IMR-90 (cell line): Measurements from ENCODE around the gene LMX1A. TPM values are rescaled to one million over a fixed set of nuclear protein-coding genes. Genes with fewer than 3 reads are reported as not detected.

ENCODE experiments used
- ATAC-seq: fragments of 200-7000 bp; cut with Tn5 transposase; 2 replicates; pipeline ENCODE4 v1.9.1; 2020; ENCODE audit warnings: low read depth, mild to moderate bottlenecking, moderate library complexity
- BruUV-seq: library from RNA; stranded (reverse); fragments of 400-500 nt; replicated peaks from 2 replicates; lab custom pipeline; 2021; lab: Mats Ljungman, UMichigan
- CTCF ChIA-PET: fragments of 300-600 bp; formaldehyde crosslinking; extraction: SDS; loops from one replicate; lab custom pipeline; 2021; ENCODE audit warnings: antibody characterized with exemption; lab: Yijun Ruan, JAX
- POLR2A ChIA-PET: fragments of 300-600 bp; sonication (Branson Sonifier 250); formaldehyde crosslinking; loops from one replicate; lab custom pipeline; 2022; ENCODE audit warnings: antibody characterized with exemption; ENCODE audit not compliant: unreplicated experiment; lab: Charles Lee
- DNase-seq: peaks from one replicate; pipeline ENCODE4 v3.0.0; 2013
- H2AFZ ChIP-seq: replicated peaks from 2 replicates; pipeline ENCODE3; 2013; ENCODE audit warnings: low read length, mild to moderate bottlenecking; ENCODE audit not compliant: poor library complexity
- H2AK5ac ChIP-seq: 2 replicates; pipeline ENCODE4 v1.6.1; 2013; ENCODE audit warnings: low read depth, low read length, inconsistent platforms
- H2AK9ac ChIP-seq: replicated peaks from 2 replicates; pipeline ENCODE3; 2013; ENCODE audit warnings: mild to moderate bottlenecking, low read depth, low read length, moderate library complexity; ENCODE audit not compliant: poor library complexity
- H2BK120ac ChIP-seq: 2 replicates; pipeline ENCODE4 v1.6.1; 2013; ENCODE audit warnings: low read depth, low read length, inconsistent platforms
- H2BK15ac ChIP-seq: 3 replicates; pipeline ENCODE4 v1.6.1; 2013; ENCODE audit warnings: low read depth, low read length, inconsistent platforms
- H2BK20ac ChIP-seq: 2 replicates; pipeline ENCODE4 v1.6.1; 2013; ENCODE audit warnings: low read depth, mild to moderate bottlenecking, inconsistent platforms, low read length, moderate library complexity
- H2BK5ac ChIP-seq: 2 replicates; pipeline ENCODE4 v1.6.1; 2013; ENCODE audit warnings: mild to moderate bottlenecking, low read depth, low read length, inconsistent platforms; ENCODE audit not compliant: poor library complexity, severe bottlenecking
- H3K14ac ChIP-seq: replicated peaks from 2 replicates; pipeline ENCODE4 v1.6.1; 2013; ENCODE audit warnings: low read depth, low read length, inconsistent platforms
- H3K18ac ChIP-seq: 2 replicates; pipeline ENCODE4 v1.6.1; 2013; ENCODE audit warnings: low read depth, low read length, control low read depth
- H3K23ac ChIP-seq: 2 replicates; pipeline ENCODE4 v1.6.1; 2013; ENCODE audit warnings: low read depth, low read length, inconsistent platforms
- H3K27ac ChIP-seq: 2 replicates; pipeline ENCODE4 v1.5.1; 2013; ENCODE audit warnings: mild to moderate bottlenecking, control low read depth, low read length; ENCODE audit not compliant: insufficient read depth
- H3K27me3 ChIP-seq: 2 replicates; pipeline ENCODE4 v1.6.1; 2013; ENCODE audit warnings: low read length; ENCODE audit not compliant: control insufficient read depth, insufficient read depth
- H3K36me3 ChIP-seq: 2 replicates; pipeline ENCODE4 v1.6.1; 2013; ENCODE audit warnings: low read length, mixed read lengths; ENCODE audit not compliant: control insufficient read depth, insufficient read depth
- H3K4ac ChIP-seq: 2 replicates; pipeline ENCODE4 v1.6.1; 2013; ENCODE audit warnings: low read depth, low read length, inconsistent platforms
- H3K4me1 ChIP-seq: 2 replicates; pipeline ENCODE4 v1.6.1; 2013; ENCODE audit warnings: low read length, mixed read lengths; ENCODE audit not compliant: control insufficient read depth, insufficient read depth
- H3K4me2 ChIP-seq: 2 replicates; pipeline ENCODE4 v1.6.1; 2013; ENCODE audit warnings: low read depth, mild to moderate bottlenecking, control low read depth, low read length, moderate library complexity
- H3K4me3 ChIP-seq: 2 replicates; pipeline ENCODE4 v1.5.1; 2013; ENCODE audit warnings: low read depth, mild to moderate bottlenecking, control low read depth, low read length, moderate library complexity; ENCODE audit not compliant: insufficient read depth
- H3K56ac ChIP-seq: 2 replicates; pipeline ENCODE4 v1.6.1; 2013; ENCODE audit warnings: low read length, inconsistent platforms; ENCODE audit not compliant: insufficient read depth; ENCODE audit errors: extremely low read depth
- H3K79me1 ChIP-seq, 2 experiments: 2 replicates each; pipeline ENCODE4 v1.6.1; 2013; ENCODE audit warnings: low read length in 2 of 2, inconsistent platforms in 1 of 2, low read depth in 1 of 2
- H3K9ac ChIP-seq: 2 replicates; pipeline ENCODE4 v1.6.1; 2013; ENCODE audit warnings: low read depth, low read length, control low read depth
- H3K9me1 ChIP-seq: 2 replicates; pipeline ENCODE4 v1.6.1; 2013; ENCODE audit warnings: low read length, inconsistent platforms; ENCODE audit not compliant: insufficient read depth
- H3K9me3 ChIP-seq: 2 replicates; pipeline ENCODE4 v1.6.1; 2013; ENCODE audit warnings: low read length; ENCODE audit not compliant: control insufficient read depth, insufficient read depth
- H4K20me1 ChIP-seq: 2 replicates; pipeline ENCODE4 v1.6.1; 2013; ENCODE audit warnings: low read length, inconsistent platforms; ENCODE audit not compliant: insufficient read depth
- H4K5ac ChIP-seq: 2 replicates; pipeline ENCODE4 v1.6.1; 2013; ENCODE audit warnings: mild to moderate bottlenecking, low read depth, low read length, control low read depth
- H4K8ac ChIP-seq, 2 experiments: 2 replicates each; pipeline ENCODE4 v1.6.1; 2013; ENCODE audit warnings: low read depth in 2 of 2, low read length in 2 of 2, control low read depth in 1 of 2, inconsistent platforms in 1 of 2
- H4K91ac ChIP-seq: 2 replicates; pipeline ENCODE4 v1.6.1; 2013; ENCODE audit warnings: low read depth, low read length, inconsistent platforms; ENCODE audit not compliant: insufficient read depth
- CHD1 ChIP-seq: IDR thresholded peaks from 2 replicates; pipeline ENCODE4 v1.6.1; 2012; ENCODE audit warnings: low read depth, low read length, improper control_type of control experiment
- CTCF ChIP-seq: conservative IDR thresholded peaks from 2 replicates; pipeline ENCODE4 v1.5.1; 2012; ENCODE audit warnings: mild to moderate bottlenecking, low read depth, low read length, improper control_type of control experiment
- FOS ChIP-seq: fragments of 150-350 bp; IDR thresholded peaks from 2 replicates; pipeline ENCODE4 v1.6.1; 2016; ENCODE audit warnings: low read depth, low read length
- MAFK ChIP-seq: IDR thresholded peaks from 2 replicates; pipeline ENCODE4 v1.6.1; 2012; ENCODE audit warnings: low read depth, low read length, improper control_type of control experiment
- MAZ ChIP-seq: IDR thresholded peaks from 2 replicates; pipeline ENCODE4 v1.6.1; 2012; ENCODE audit warnings: low read depth, mild to moderate bottlenecking, low read length, improper control_type of control experiment, moderate library complexity, borderline replicate concordance
- MXI1 ChIP-seq: IDR thresholded peaks from 2 replicates; pipeline ENCODE4 v1.6.1; 2012; ENCODE audit warnings: low read depth, mild to moderate bottlenecking, low read length, moderate library complexity, borderline replicate concordance
- NFE2L2 ChIP-seq: fragments of 150-350 bp; IDR thresholded peaks from 2 replicates; pipeline ENCODE4 v1.6.1; 2016; ENCODE audit warnings: low read depth, mild to moderate bottlenecking, low read length
- RAD21 ChIP-seq: IDR thresholded peaks from 2 replicates; pipeline ENCODE4 v1.6.1; 2012; ENCODE audit warnings: low read length, improper control_type of control experiment
- RCOR1 ChIP-seq: IDR thresholded peaks from 2 replicates; pipeline ENCODE4 v1.6.1; 2012; ENCODE audit warnings: mild to moderate bottlenecking, low read length, improper control_type of control experiment; ENCODE audit not compliant: insufficient replicate concordance
- SMC3 ChIP-seq: fragments of 150-350 bp; IDR thresholded peaks from 2 replicates; pipeline ENCODE4 v1.6.1; 2016; ENCODE audit warnings: low read depth, mild to moderate bottlenecking, antibody characterized with exemption, low read length, moderate library complexity
- USF2 ChIP-seq: fragments of 150-350 bp; IDR thresholded peaks from 2 replicates; pipeline ENCODE4 v1.6.1; 2017; ENCODE audit warnings: mild to moderate bottlenecking, antibody characterized with exemption, low read length, low read depth
- WGBS, 2 experiments: methylation state at CpG; one replicate each; pipeline versions ENCODE4 v1.1.5 to v1.1.7; 2013; ENCODE audit warnings: missing lambda C conversion rate in 2 of 2; ENCODE audit not compliant: insufficient read length in 1 of 2; ENCODE audit errors: extremely low coverage in 2 of 2; 5-methylcytosine and 5-hydroxymethylcytosine counted together
- dilution Hi-C: fragments of 300-500 bp; cut with HindIII; formaldehyde crosslinking; loops from one replicate; pipeline ENCODE4 v1.14.3; 2018; ENCODE audit warnings: low sequenced_read_pairs; ENCODE audit not compliant: unreplicated experiment
- in situ Hi-C: fragments of 300-500 bp; cut with MboI; formaldehyde crosslinking; loops from 3 replicates; pipeline ENCODE4 v1.14.3; 2019; ENCODE audit warnings: low sequenced_read_pairs, inconsistent platforms, mixed read lengths
- intact Hi-C: fragments of 100-400 bp; cut with micrococcal nuclease; formaldehyde crosslinking; loops from 2 replicates; pipeline ENCODE4 v1.10.0; 2022
- polyA plus RNA-seq, 3 experiments: library from polyadenylated mRNA; depleted of rRNA; stranded (reverse); fragments of >200 nt; gene quantifications; 2 replicates each; pipeline ENCODE4 v1.2.3, GENCODE V29; 2012; ENCODE audit warnings: low replicate concordance in 1 of 3
- total RNA-seq: library from RNA; depleted of rRNA; stranded (reverse); fragments of >200 nt; gene quantifications from 2 replicates; pipeline ENCODE4 v1.2.3, GENCODE V29; 2012

The LMX1A gene
- total and polyA plus RNA-seq, 2 of the 4 experiments (the other 2 are of a cell fraction), result not detected

GRCh38 chr1:165173409-165173808 lies 183.1 kb downstream of the LMX1A start:
- no peak overlapping the region for H4K5ac ChIP-seq
- no peak overlapping the region for H3K14ac ChIP-seq
- dilution Hi-C loops (no loop called here), intact Hi-C loops (no loop called here), in situ Hi-C loops (no loop called here)
- H2BK120ac ChIP-seq, result no peak overlapping the region
- no peak overlapping the region for H3K23ac ChIP-seq
- H3K9me3 ChIP-seq, result no peaks in the 10 kb centered on the region
- WGBS, 2 experiments, result no CpG with 5 or more reads among the region's 2 CpGs
- H2AFZ ChIP-seq, result no peak overlapping the region
- H4K8ac ChIP-seq, result no peak overlapping the region
- no peak overlapping the region for H2BK15ac ChIP-seq
- no peak for TF ChIP-seq CTCF
- TF ChIP-seq FOS, result no peak
- TF ChIP-seq USF2, result no peak
- TF ChIP-seq RAD21, result no peak
- TF ChIP-seq CHD1, result no peak
- TF ChIP-seq SMC3, result no peak
- TF ChIP-seq RCOR1, result no peak
- no peak for TF ChIP-seq MAZ
- TF ChIP-seq MXI1, result no peak
- no peak for TF ChIP-seq MAFK
- TF ChIP-seq NFE2L2, result no peak
- POLR2A ChIA-PET, result no interaction called here
- no peak for ATAC-seq
- no peaks in the 10 kb centered on the region for H3K36me3 ChIP-seq
- H3K4me1 ChIP-seq, result no peaks in the 10 kb centered on the region
- no peaks in the 10 kb centered on the region for H3K9me1 ChIP-seq
- no peak overlapping the region for H2BK20ac ChIP-seq
- H3K18ac ChIP-seq, result no peak overlapping the region
- no peak overlapping the region for H2AK9ac ChIP-seq
- BruUV-seq, result no TSS peak
- no peak overlapping the region for H2AK5ac ChIP-seq
- no peak overlapping the region for H3K27ac ChIP-seq
- H3K4me3 ChIP-seq, result no peak overlapping the region
- H3K79me1 ChIP-seq, result no peaks in the 10 kb centered on the region
- no peak overlapping the region for H3K9ac ChIP-seq
- CTCF ChIA-PET, result no interaction called here
- no peak overlapping the region for H3K56ac ChIP-seq
- H3K4ac ChIP-seq, result no peak overlapping the region
- no peaks in the 10 kb centered on the region; the same call in 1 of the 2 replicates for H3K27me3 ChIP-seq
- no peak overlapping the region for H4K91ac ChIP-seq
- DNase-seq, result no peak
- H3K4me2 ChIP-seq, result no peak overlapping the region
- no peak overlapping the region for H2BK5ac ChIP-seq
- H4K20me1 ChIP-seq, result no peaks in the 10 kb centered on the region
